Activated T-cell treated with anti-CD3 and anti-CD28 coated beads, Interleukin-2, amount 50 U/mL, for 24 hours (primary cell): ENCODE results near the gene HNRNPA3.
"Not testable (repeated sequence)": the region's sequence is repeated elsewhere in the genome, so short reads cannot be mapped to it uniquely, and the experiment has no call there.

Experiments used
- DNase-seq: peaks from one replicate; pipeline ENCODE4 v3.0.0-alpha.2; 2020
- H3K27ac Mint-ChIP-seq: 2 replicates; pipeline ENCODE4 v1.8.0; 2020; ENCODE audit warnings: mild to moderate bottlenecking, mixed read lengths
- H3K27me3 Mint-ChIP-seq: 2 replicates; pipeline ENCODE4 v1.8.0; 2020; ENCODE audit warnings: mixed read lengths
- H3K36me3 Mint-ChIP-seq: 2 replicates; pipeline ENCODE4 v1.8.0; 2020; ENCODE audit warnings: low read depth, mixed read lengths
- H3K4me1 Mint-ChIP-seq: 2 replicates; pipeline ENCODE4 v1.8.0; 2020; ENCODE audit warnings: low read depth, mixed read lengths
- H3K4me3 Mint-ChIP-seq: 2 replicates; pipeline ENCODE4 v1.8.0; 2020; ENCODE audit warnings: mild to moderate bottlenecking, moderate library complexity, mixed read lengths
- H3K9me3 Mint-ChIP-seq: 2 replicates; pipeline ENCODE4 v1.8.0; 2020; ENCODE audit warnings: mixed read lengths

The HNRNPA3 gene

DNA sequence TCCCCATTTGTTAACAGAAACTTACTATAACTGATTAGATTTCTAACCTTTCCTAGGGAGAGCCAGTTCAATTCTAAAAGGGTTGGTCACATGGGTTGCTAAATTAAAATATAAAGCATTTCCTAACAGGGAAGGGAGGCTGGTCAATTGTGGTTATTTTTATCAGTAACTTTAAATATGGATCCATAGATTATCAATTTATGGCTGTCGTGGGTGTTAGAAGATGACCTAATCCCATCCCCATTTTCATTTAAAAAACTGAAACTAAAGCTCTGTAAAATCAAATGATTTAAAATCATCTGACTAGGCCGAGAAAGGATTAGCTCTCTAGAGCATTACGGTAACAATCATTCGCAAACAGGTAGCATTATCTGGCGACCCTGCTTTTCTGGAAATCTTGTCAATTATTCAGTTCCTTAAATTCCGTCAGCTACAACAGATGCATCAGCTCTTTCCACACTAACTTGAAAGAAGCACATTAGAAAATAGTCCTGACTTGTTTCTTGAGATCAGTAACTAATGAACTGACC is 953 bp upstream of the HNRNPA3 start:
- no peak for DNase-seq
- Mint-ChIP-seq H3K27me3 (no peaks in the 10 kb centered on the region), H3K9me3 (no peaks in the 10 kb centered on the region), H3K27ac (peak overlapping the region; percentile 100), H3K36me3 (peaks cover 54% of the 10 kb centered on the region), H3K4me1 (peaks cover 42% of the 10 kb centered on the region), H3K4me3 (peak overlapping the region; percentile 97)

DNA sequence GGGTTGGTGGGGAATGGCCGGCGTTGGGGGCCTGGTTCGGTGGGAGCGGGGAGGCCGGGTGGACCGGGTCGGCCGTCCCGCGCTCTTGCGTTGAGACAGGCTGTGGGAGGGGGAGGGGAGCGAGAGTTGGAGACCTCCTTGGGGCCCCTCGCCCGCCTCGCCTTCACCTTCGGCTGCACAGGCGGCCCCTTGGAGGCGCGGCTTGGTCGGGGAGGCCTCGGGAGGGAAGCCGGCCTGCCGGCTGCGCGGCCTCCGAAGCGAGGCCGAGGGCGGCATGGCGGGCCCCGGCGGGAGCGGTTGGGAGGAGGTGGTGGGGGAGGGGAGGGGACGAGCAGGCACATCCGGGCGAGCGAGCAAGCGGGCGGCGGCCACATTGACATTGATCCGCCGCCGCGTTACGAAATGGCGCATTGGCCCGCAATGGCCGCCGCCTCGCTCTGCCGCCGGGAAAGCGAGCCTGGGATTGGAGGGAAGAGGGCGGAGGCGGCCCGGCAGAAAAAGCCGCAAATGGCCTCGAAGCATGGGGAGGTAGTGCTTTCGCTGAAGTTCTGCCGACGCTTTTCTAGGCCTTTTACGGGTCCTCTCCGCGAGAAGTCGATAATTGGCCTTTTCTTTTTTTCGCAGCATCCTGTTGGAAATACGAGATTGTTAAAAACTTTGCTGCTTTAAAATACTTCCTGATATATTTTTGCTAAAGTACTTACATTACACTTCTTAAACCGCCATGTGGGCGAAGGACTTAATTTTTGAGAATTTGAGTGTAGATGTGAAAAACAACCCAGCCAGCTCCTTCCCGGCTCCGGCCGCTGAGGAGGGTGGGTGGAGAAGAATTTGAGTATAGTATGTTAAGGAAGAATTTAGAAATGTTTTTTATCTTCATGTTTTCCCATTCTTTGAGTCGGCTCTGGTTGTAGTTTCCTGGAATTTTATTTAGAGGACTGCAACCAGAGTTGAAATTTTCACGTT is 580 bp downstream of the HNRNPA3 start:
- DNase-seq, result peak; percentile 93
- Mint-ChIP-seq H3K4me3 (peak overlapping the region; percentile 97), H3K27ac (peak overlapping the region; percentile 100), H3K36me3 (peaks cover 68% of the 10 kb centered on the region), H3K27me3 (no peaks in the 10 kb centered on the region), H3K4me1 (peaks cover 41% of the 10 kb centered on the region), H3K9me3 (no peaks in the 10 kb centered on the region)

DNA sequence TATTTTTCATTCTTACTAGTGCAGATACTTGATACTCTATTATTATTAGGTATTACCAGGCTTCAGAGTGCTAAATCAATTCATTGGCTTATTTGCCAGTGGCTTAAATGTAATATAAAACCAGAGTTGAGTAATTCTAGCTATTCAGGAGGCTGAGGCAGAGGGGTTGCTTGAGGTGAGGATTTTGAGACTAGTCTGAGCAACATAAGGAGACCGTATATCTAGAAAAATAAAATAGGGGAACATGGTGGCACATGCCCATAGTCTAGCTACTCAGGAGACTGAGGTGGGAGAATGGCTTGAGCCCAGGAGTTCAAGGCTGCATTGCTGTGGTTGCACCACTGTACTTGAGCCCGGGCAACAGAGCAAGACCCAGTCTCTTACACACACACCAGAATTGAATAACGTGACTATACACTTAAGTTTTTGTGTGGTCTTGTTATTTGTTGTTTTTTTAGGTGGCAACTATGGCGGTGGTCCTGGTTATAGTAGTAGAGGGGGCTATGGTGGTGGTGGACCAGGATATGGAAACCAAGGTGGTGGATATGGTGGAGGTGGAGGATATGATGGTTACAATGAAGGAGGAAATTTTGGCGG is 4.8 kb downstream of the HNRNPA3 start:
- H3K36me3 Mint-ChIP-seq, result peaks cover 92% of the 10 kb centered on the region
- DNase-seq, result no peak
- H3K4me1 Mint-ChIP-seq, result peaks cover 62% of the 10 kb centered on the region
- H3K27ac Mint-ChIP-seq, result peak overlapping the region; percentile 89
- H3K9me3 Mint-ChIP-seq, result no peaks in the 10 kb centered on the region
- peak overlapping the region; percentile 53 for H3K4me3 Mint-ChIP-seq
- H3K27me3 Mint-ChIP-seq, result no peaks in the 10 kb centered on the region

GRCh38 chr2:177219787-177220186 is 7.2 kb downstream of the HNRNPA3 start:
- DNase-seq, H3K27ac Mint-ChIP-seq: not testable (repeated sequence)
- peaks cover 71% of the 10 kb centered on the region for H3K4me1 Mint-ChIP-seq

DNA sequence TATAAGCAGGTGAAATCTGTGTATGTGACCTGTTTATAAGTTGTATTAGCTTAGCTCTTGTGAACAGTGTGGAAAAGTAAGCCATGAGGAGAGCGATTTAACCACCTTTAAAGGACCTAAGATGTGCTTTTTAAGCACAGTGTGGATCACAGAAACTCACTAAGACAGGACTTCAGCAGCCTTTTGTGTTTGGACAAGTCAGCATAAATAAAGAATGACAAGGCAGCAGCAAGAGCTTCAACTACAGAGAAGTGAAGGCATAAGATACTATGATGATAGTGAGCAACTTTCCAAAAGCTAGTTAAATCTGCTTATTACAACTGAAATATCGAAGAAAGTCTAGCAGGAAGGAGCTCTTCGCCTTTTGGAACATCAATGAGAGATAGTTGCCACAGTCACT is 8.9 kb downstream of the HNRNPA3 start:
- H3K27me3 Mint-ChIP-seq, result no peaks in the 10 kb centered on the region
- H3K27ac Mint-ChIP-seq, result peak overlapping the region; percentile 62
- no peaks in the 10 kb centered on the region for H3K9me3 Mint-ChIP-seq
- no peak overlapping the region for H3K4me3 Mint-ChIP-seq
- peaks cover 90% of the 10 kb centered on the region for H3K36me3 Mint-ChIP-seq
- DNase-seq, result no peak
- peaks cover 57% of the 10 kb centered on the region for H3K4me1 Mint-ChIP-seq

More at GRCh38 chr2:177219787-177220186, 7.2 kb downstream of the HNRNPA3 start:
- H3K36me3 Mint-ChIP-seq, result peaks cover 97% of the 10 kb centered on the region
- not testable (repeated sequence) for H3K9me3 Mint-ChIP-seq, H3K4me3 Mint-ChIP-seq, H3K27me3 Mint-ChIP-seq

DNA sequence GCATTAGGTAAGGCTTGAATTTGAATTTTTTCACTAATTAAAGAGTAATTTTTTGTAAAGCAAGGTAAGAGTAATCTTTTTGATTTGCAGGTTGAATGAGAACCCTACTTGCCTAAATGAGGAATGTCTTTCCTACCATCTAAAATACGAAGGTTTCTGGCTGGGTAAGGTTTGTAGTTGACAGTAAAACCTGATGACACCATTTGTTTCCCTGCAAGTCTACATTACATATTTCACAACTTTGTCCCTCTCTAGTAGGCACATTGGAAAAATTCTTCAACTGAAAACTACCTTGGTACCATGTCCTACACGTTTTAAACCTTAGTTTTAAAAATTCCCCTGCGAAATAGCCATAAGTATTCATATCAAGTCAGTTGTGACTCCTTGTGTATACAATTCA is 9.4 kb downstream of the HNRNPA3 start:
- peaks cover 54% of the 10 kb centered on the region for H3K4me1 Mint-ChIP-seq
- peaks cover 88% of the 10 kb centered on the region for H3K36me3 Mint-ChIP-seq
- H3K27ac Mint-ChIP-seq, result peak overlapping the region; percentile 62

DNA sequence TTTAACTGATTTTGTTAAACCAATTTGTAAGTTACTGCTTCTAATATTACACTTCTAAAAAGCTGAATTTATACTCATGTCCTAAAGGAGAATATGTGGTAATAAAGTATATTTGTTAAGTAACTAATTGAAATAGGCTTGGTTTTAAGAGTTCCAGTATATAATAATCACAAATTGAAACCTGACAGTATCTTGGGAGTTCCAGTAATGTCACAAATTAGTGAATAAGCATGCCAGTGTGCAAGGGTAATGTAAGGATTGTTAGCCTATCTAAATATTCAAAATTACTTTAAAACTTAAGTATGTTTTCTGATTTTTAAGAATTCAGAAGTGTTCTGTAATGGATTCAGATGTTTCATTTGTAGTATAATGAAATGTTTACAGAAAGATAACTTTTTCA is 10.8 kb downstream of the HNRNPA3 start:
- H3K4me1 Mint-ChIP-seq, result peaks cover 48% of the 10 kb centered on the region

More for the DNA sequence above, 9.4 kb downstream of the HNRNPA3 start:
- no peaks in the 10 kb centered on the region for H3K27me3 Mint-ChIP-seq
- H3K4me3 Mint-ChIP-seq, result no peak overlapping the region
- H3K9me3 Mint-ChIP-seq, result no peaks in the 10 kb centered on the region
- no peak for DNase-seq

DNA sequence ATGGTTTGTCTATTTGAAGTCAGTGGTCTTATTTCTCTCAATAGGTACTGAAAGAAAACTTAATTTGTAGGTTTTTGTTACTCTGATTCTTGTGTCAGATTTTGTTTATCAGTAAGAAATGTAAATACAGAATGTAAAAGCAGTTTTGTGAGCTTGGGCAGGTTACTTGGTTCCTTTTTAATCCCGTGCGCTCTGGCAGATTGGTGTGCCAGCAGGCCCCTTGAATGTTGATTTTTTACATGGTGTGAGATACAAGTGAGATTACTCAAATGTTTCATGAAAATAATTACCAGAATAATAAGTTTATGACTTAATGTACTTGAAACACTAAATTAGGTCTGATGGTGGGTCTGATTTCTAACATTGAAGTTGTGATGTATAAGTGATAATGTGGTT is 13.4 kb downstream of the HNRNPA3 start:
- no peaks in the 10 kb centered on the region for H3K9me3 Mint-ChIP-seq
- no peak overlapping the region for H3K4me3 Mint-ChIP-seq
- H3K36me3 Mint-ChIP-seq, result peaks cover 84% of the 10 kb centered on the region
- no peaks in the 10 kb centered on the region for H3K27me3 Mint-ChIP-seq
- DNase-seq, result no peak
- peak overlapping the region; percentile 71 for H3K27ac Mint-ChIP-seq
- peaks cover 50% of the 10 kb centered on the region for H3K4me1 Mint-ChIP-seq

More for the DNA sequence above, 10.8 kb downstream of the HNRNPA3 start:
- not testable (repeated sequence) for DNase-seq, H3K9me3 Mint-ChIP-seq, H3K27me3 Mint-ChIP-seq, H3K4me3 Mint-ChIP-seq, H3K27ac Mint-ChIP-seq
- H3K36me3 Mint-ChIP-seq, result peaks cover 87% of the 10 kb centered on the region

DNA sequence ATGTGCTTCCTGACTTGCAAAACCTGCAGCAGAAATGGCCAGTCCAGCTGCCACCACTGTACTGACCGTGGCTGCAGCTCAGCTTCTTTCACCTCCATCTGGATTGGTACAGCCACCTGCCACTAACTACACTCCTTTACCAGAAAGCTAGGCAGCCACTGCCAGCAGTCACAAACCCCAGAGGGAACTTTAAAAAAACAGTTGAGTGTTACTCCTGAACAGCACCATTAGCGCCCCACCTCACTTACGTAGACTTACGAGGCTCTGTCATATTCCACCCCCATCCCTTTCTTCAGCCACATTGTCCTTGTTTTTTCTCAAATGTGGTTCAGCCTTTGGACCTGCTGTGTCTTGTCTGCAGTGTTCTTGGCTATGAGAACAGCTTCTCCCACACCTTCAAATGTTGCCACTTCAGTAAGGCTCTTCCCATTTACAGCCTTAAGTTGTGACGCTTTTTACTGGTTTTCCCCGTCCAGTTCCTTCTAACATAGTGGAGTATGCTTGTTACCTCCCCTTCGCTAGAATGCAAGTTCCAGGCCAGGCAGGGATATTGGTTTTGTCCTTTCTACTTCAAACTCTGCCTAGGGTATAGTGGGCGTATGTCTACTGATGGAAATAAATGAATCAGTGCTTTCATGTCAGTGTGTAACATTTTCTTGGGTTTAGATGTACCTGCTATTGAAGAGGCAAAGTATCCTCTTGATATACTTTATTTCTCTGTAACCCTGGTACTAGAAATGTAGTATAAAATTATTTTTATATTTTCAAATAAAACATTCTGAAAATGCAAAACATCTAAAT is 17.0 kb downstream of the HNRNPA3 start:
- Mint-ChIP-seq H3K36me3 (peaks cover 84% of the 10 kb centered on the region), H3K9me3 (no peaks in the 10 kb centered on the region)

DNA sequence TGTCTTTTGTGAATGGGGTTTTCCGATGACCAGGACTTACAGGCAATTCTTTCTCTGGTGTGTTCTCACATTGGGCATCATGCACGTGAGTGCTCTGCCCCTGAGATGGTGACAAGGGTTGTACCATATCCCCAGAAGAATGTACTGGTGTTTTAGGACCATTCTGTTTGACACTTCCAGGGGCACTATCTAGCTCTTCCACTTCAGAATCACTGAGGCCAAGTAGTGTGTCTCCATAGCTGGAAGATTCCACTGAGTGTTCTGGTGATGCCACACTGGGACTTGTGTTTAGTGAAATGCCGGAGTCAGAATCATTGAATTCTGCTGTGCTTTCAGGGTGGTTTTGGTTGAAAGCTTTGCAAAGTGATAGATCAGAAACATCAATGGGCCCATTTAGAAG is 18.7 kb downstream of the HNRNPA3 start:
- peaks cover 90% of the 10 kb centered on the region for H3K36me3 Mint-ChIP-seq
- peaks cover 56% of the 10 kb centered on the region for H3K4me1 Mint-ChIP-seq
- no peaks in the 10 kb centered on the region for H3K27me3 Mint-ChIP-seq
- DNase-seq, result no peak
- H3K4me3 Mint-ChIP-seq, result no peak overlapping the region
- H3K27ac Mint-ChIP-seq, result peak overlapping the region; percentile 86
- no peaks in the 10 kb centered on the region for H3K9me3 Mint-ChIP-seq

More for the DNA sequence above, 17.0 kb downstream of the HNRNPA3 start:
- Mint-ChIP-seq H3K4me1 (peaks cover 48% of the 10 kb centered on the region), H3K4me3 (no peak overlapping the region), H3K27ac (peak overlapping the region; percentile 50), H3K27me3 (no peaks in the 10 kb centered on the region)
- no peak for DNase-seq

DNA sequence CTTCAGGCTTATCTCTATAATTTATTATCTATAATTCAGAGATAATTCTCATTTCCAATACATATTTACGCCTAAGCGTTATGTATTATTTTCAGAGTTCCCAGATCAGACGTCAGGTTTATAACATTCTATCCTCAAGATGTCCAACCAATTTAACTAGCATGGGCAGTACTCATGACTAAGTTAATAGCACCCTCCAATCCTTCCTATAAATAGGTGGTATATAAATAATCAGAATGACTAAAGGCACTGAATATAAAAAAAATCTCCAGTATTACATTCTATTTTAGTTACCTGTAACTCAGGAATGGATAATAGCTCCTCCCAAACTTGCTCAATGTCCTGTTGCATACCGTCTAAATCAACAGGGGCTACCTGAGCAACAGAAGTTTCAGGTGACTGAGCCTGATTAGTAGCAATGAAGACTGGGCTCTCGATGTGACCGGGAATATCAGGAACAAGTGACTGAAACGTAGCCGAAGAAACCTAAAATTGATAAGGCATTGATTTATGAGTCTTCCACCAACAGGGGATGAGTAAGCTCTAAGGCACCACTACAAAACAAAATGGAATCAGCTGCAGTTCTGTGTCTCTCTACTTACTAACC is 19.6 kb downstream of the HNRNPA3 start:
- H3K4me1 Mint-ChIP-seq, result peaks cover 55% of the 10 kb centered on the region
- no peak overlapping the region for H3K4me3 Mint-ChIP-seq
- H3K27ac Mint-ChIP-seq, result peak overlapping the region; percentile 71
- no peaks in the 10 kb centered on the region for H3K9me3 Mint-ChIP-seq
- peaks cover 88% of the 10 kb centered on the region for H3K36me3 Mint-ChIP-seq
- no peaks in the 10 kb centered on the region for H3K27me3 Mint-ChIP-seq
- no peak for DNase-seq

DNA sequence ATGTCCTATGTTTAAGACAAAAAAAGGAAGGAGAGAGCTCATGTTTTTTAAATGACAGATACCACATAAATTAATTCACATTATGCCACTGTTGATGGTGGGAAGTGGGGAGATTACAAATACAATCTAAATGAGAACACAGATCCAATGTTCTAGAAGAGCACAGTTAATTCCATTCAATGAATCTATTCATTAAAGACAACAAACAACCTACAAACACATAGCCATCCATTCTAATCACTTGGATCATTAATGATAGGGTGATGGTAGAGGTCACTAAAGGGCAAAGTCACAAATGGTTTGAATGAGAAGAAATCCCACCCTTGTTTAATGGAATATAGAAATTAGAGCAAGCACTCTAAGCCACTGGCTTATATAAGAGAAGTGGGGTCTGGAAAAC is 21.7 kb downstream of the HNRNPA3 start:
- Mint-ChIP-seq H3K36me3 (peaks cover 88% of the 10 kb centered on the region), H3K27me3 (no peaks in the 10 kb centered on the region), H3K9me3 (no peaks in the 10 kb centered on the region), H3K4me3 (no peak overlapping the region), H3K27ac (peak overlapping the region; percentile 81), H3K4me1 (peaks cover 60% of the 10 kb centered on the region)
- no peak for DNase-seq

- Mint-ChIP-seq H3K9me3 (no peaks in the 10 kb centered on the region), H3K4me1 (peaks cover 63% of the 10 kb centered on the region), H3K4me3 (no peak overlapping the region), H3K27me3 (no peaks in the 10 kb centered on the region), H3K36me3 (peaks cover 91% of the 10 kb centered on the region), H3K27ac (peak overlapping the region; percentile 78)
- no peak for DNase-seq
These were observed 23.4 kb downstream of the HNRNPA3 start for GRCh38 chr2:177235855-177236437.
